Astrocyte (in vitro differentiated cells and primary cell): Measurements from ENCODE around the gene SHC3. TPM values are rescaled to one million over a fixed set of nuclear protein-coding genes. Genes with fewer than 3 reads are reported as not detected.
A peak's percentile ranks its signal among the peaks of the same experiment; 100 is the strongest.

Source experiments
- DNase-seq: peaks from one replicate; pipeline ENCODE4 v3.0.0-alpha.2; 2010; ENCODE audit warnings: low read depth
- FAIRE-seq: peaks from 2 replicates; lab custom pipeline; 2011; peaks lifted over from hg19 to GRCh38; lab: Jason Lieb, UNC
- H2AFZ ChIP-seq: 2 replicates; pipeline ENCODE4 v1.6.0; 2012; ENCODE audit warnings: low read depth, low read length, inconsistent platforms
- H3K27ac ChIP-seq: 2 replicates; pipeline ENCODE4 v1.5.1; 2011; ENCODE audit warnings: low read depth, low read length, inconsistent platforms
- H3K27me3 ChIP-seq: 2 replicates; pipeline ENCODE4 v1.6.0; 2011; ENCODE audit warnings: low read length, inconsistent platforms; ENCODE audit not compliant: insufficient read depth
- H3K36me3 ChIP-seq: 2 replicates; pipeline ENCODE4 v1.5.1; 2011; ENCODE audit warnings: low read length, inconsistent platforms; ENCODE audit not compliant: insufficient read depth
- H3K4me1 ChIP-seq: 2 replicates; pipeline ENCODE4 v1.5.1; 2011; ENCODE audit warnings: low read length, inconsistent platforms; ENCODE audit not compliant: insufficient read depth
- H3K4me2 ChIP-seq: 2 replicates; pipeline ENCODE4 v1.6.0; 2012; ENCODE audit warnings: low read length, inconsistent platforms
- H3K4me3 ChIP-seq: 2 replicates; pipeline ENCODE4 v1.5.1; 2011; ENCODE audit warnings: low read depth, mild to moderate bottlenecking, low read length, inconsistent platforms; ENCODE audit not compliant: insufficient read depth
- H3K79me2 ChIP-seq: 2 replicates; pipeline ENCODE4 v1.6.0; 2012; ENCODE audit warnings: mild to moderate bottlenecking, low read length, inconsistent platforms; ENCODE audit not compliant: insufficient read depth
- H3K9ac ChIP-seq: 2 replicates; pipeline ENCODE4 v1.6.0; 2012; ENCODE audit warnings: mild to moderate bottlenecking, low read length, inconsistent platforms
- H3K9me3 ChIP-seq: 2 replicates; pipeline ENCODE4 v1.5.1; 2012; ENCODE audit warnings: low read depth, mild to moderate bottlenecking, low read length, inconsistent platforms; ENCODE audit not compliant: insufficient read depth
- H4K20me1 ChIP-seq: 2 replicates; pipeline ENCODE4 v1.6.0; 2012; ENCODE audit warnings: low read length, inconsistent platforms; ENCODE audit not compliant: insufficient read depth
- H3K27ac Mint-ChIP-seq: one replicate; pipeline ENCODE4 v1.8.0; 2021; ENCODE audit warnings: mild to moderate bottlenecking, mixed read lengths; ENCODE audit not compliant: unreplicated experiment
- H3K27me3 Mint-ChIP-seq: one replicate; pipeline ENCODE4 v1.8.0; 2021; ENCODE audit warnings: low read depth, mixed read lengths; ENCODE audit not compliant: unreplicated experiment
- H3K36me3 Mint-ChIP-seq: one replicate; pipeline ENCODE4 v1.8.0; 2021; ENCODE audit warnings: low read depth, mixed read lengths; ENCODE audit not compliant: unreplicated experiment
- H3K4me1 Mint-ChIP-seq: one replicate; pipeline ENCODE4 v1.8.0; 2021; ENCODE audit warnings: low read depth, mixed read lengths; ENCODE audit not compliant: unreplicated experiment
- H3K4me3 Mint-ChIP-seq: one replicate; pipeline ENCODE4 v1.8.0; 2021; ENCODE audit warnings: mild to moderate bottlenecking, moderate library complexity, mixed read lengths; ENCODE audit not compliant: unreplicated experiment
- H3K9me3 Mint-ChIP-seq: one replicate; pipeline ENCODE4 v1.8.0; 2021; ENCODE audit warnings: mild to moderate bottlenecking, mixed read lengths; ENCODE audit not compliant: unreplicated experiment
- CTCF ChIP-seq: IDR thresholded peaks from 2 replicates; pipeline ENCODE4 v1.5.1; 2011; ENCODE audit warnings: low read depth, mild to moderate bottlenecking, inconsistent platforms, low read length, moderate library complexity; ENCODE audit not compliant: insufficient read depth
- EZH2 ChIP-seq: IDR thresholded peaks from 2 replicates; pipeline ENCODE4 v1.6.1; 2012; ENCODE audit warnings: mild to moderate bottlenecking, low read length, inconsistent platforms; ENCODE audit not compliant: insufficient read depth
- total RNA-seq: library from RNA; stranded (reverse); gene quantifications from 2 replicates; pipeline ENCODE4 v1.2.1, GENCODE V29; 2021

SHC3 gene
- total RNA-seq, 1 donor from 2014 or later, result 4.6 TPM

GRCh38 chr9:88991066-88992034 is 187.3 kb downstream of the SHC3 start, which contains the start of gene S1PR3:
TSS of gene S1PR3 (plus strand) at chr9:88991468. CDS start at chr9:89001201, 9,733 bp downstream.
- peak within 1 kb of the TSS; percentile 96 for H3K4me2 ChIP-seq
- TF ChIP-seq CTCF, result no peak
- TF ChIP-seq EZH2, result no peak
- DNase-seq (no peak), FAIRE-seq (no peak)
- H3K4me1 ChIP-seq, result peaks cover 27% of the 10 kb centered on the region
- Mint-ChIP-seq H3K27ac (peak within 1 kb of the TSS; percentile 35), H3K27me3 (peaks cover 4% of the 10 kb centered on the region), H3K4me3 (peak within 1 kb of the TSS; percentile 95), H3K4me1 (peaks cover 16% of the 10 kb centered on the region), H3K36me3 (peaks cover 6% of the 10 kb centered on the region), H3K9me3 (peaks cover 5% of the 10 kb centered on the region)
- peak within 1 kb of the TSS; percentile 75 for H2AFZ ChIP-seq
- H3K27ac ChIP-seq, result peak within 1 kb of the TSS; percentile 16
- peaks cover 10% of the 10 kb centered on the region for H3K36me3 ChIP-seq
- H3K4me3 ChIP-seq, result peak within 1 kb of the TSS; percentile 98
- H3K79me2 ChIP-seq, result peaks cover 48% of the 10 kb centered on the region
- no peaks in the 10 kb centered on the region for H3K27me3 ChIP-seq
- peak within 1 kb of the TSS; percentile 89 for H3K9ac ChIP-seq
- H3K9me3 ChIP-seq, result no peaks in the 10 kb centered on the region
- H4K20me1 ChIP-seq, result peaks cover 44% of the 10 kb centered on the region

DNA sequence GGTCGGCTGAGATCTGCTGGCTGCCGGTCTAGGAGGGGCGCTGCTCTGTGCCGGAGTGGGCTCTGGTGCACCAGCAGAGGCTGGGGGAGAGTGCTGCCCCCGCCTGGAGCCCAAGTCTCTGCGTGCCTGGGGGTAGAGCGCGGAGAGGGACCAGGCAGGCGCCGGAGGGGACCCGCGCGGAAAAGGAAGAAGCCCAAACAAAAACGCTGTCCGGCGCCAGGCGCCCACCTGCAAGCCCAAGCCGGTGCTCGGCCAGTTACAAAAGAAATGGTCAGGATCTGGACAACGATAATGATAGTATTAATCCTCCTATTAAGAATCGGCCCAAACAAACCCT is 187.9 kb downstream of the SHC3 start:
- Histone ChIP-seq H3K4me2 (peak overlapping the region; percentile 96), H3K9ac (peak overlapping the region; percentile 71), H3K9me3 (no peaks in the 10 kb centered on the region), H3K4me3 (peak overlapping the region; percentile 62), H2AFZ (peak overlapping the region; percentile 75), H3K4me1 (peaks cover 27% of the 10 kb centered on the region), H3K36me3 (peaks cover 4% of the 10 kb centered on the region), H3K27ac (no peak overlapping the region), H3K79me2 (peaks cover 41% of the 10 kb centered on the region), H3K27me3 (no peaks in the 10 kb centered on the region), H4K20me1 (peaks cover 38% of the 10 kb centered on the region)
- Mint-ChIP-seq H3K27me3 (peaks cover 4% of the 10 kb centered on the region), H3K27ac (no peak overlapping the region), H3K9me3 (peaks cover 5% of the 10 kb centered on the region), H3K36me3 (peaks cover 6% of the 10 kb centered on the region), H3K4me1 (peaks cover 16% of the 10 kb centered on the region), H3K4me3 (peak overlapping the region; percentile 80)
- TF ChIP-seq CTCF, result no peak
- no peak for FAIRE-seq
- DNase-seq, result no peak
